Esophagus (tissue), 2 donors: ENCODE measurements around the gene GTF2E1. TPM values are rescaled to one million over a fixed set of nuclear protein-coding genes. Genes with fewer than 3 reads are reported as not detected.
"Not testable (repeated sequence)": the region's sequence is repeated elsewhere in the genome, so short reads cannot be mapped to it uniquely, and the experiment has no call there.

Experiments used
- H3K27ac ChIP-seq, 2 donors: one replicate each; pipeline ENCODE4 v1.5.1; 2013; ENCODE audit warnings: low read depth in 2 of 2, mild to moderate bottlenecking in 2 of 2, inconsistent platforms in 1 of 2, low read length in 1 of 2, moderate library complexity in 1 of 2
- H3K27me3 ChIP-seq, 2 donors: one replicate each; pipeline ENCODE4 v1.6.1; 2013; ENCODE audit warnings: low read length in 2 of 2, control low read depth in 1 of 2, mild to moderate bottlenecking in 1 of 2; ENCODE audit not compliant: insufficient read depth in 2 of 2, control insufficient read depth in 1 of 2
- H3K36me3 ChIP-seq, 2 donors: one replicate each; pipeline ENCODE4 v1.6.1; 2013; ENCODE audit warnings: low read length in 1 of 2; ENCODE audit not compliant: control insufficient read depth in 2 of 2, insufficient read depth in 2 of 2
- H3K4me1 ChIP-seq, 2 donors: one replicate each; pipeline ENCODE4 v1.6.1; 2013; ENCODE audit warnings: low read length in 1 of 2; ENCODE audit not compliant: control insufficient read depth in 2 of 2, insufficient read depth in 2 of 2
- H3K4me3 ChIP-seq, 2 donors: one replicate each; pipeline ENCODE4 v1.5.1; 2013; ENCODE audit warnings: low read length in 2 of 2, mild to moderate bottlenecking in 2 of 2, low read depth in 1 of 2, moderate library complexity in 1 of 2
- H3K9me3 ChIP-seq, 2 donors: one replicate each; pipeline ENCODE4 v1.6.1; 2013; ENCODE audit warnings: mild to moderate bottlenecking in 2 of 2, low read depth in 1 of 2, low read length in 1 of 2, moderate library complexity in 1 of 2; ENCODE audit not compliant: control insufficient read depth in 2 of 2, insufficient read depth in 1 of 2
- WGBS, 2 donors: extraction: QIAGEN DNeasy Blood & Tissue Kit; methylation state at CpG; one replicate each; pipeline ENCODE4 v1.1.7; 2013; 5-methylcytosine and 5-hydroxymethylcytosine counted together
- polyA plus RNA-seq, 2 donors: library from polyadenylated mRNA; stranded (reverse); fragments of 200-250 nt; gene quantifications; one replicate each; pipeline ENCODE4 v1.2.3, GENCODE V29; 2013
- donor health status: healthy with polysubstance abuse.
- donor health status: Bipolar disorder and iron deficiency.

The GTF2E1 gene
- polyA plus RNA-seq, 2 donors, result 3.5 to 4.1 TPM

DNA sequence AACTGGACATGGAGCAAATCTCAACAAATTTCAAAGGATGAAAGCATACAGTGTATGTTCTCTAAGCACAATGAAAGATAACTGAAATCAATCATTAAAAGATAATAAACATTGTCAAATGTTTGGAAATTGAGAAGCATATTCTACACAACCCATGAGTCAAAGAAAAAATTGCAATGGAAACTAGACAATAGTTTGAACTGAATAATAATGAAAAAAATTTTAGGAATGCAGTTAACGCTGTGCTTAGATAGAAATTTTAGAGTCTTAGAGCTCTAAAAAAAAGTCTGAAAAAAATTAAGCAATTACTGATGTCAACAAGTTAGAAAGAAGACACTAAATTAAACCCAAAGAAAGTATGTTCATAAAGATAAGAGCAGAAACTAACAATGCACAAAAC lies 15.8 kb upstream of the GTF2E1 start:
- Histone ChIP-seq H3K27me3 (no peaks in the 10 kb centered on the region), H3K4me1 (no peaks in the 10 kb centered on the region), H3K36me3 (no peaks in the 10 kb centered on the region), H3K4me3 (no peak overlapping the region), H3K27ac (no peak overlapping the region), H3K9me3 (no peaks in the 10 kb centered on the region)
- WGBS, 2 donors, result 88 to 90% methylated on average over 1 of the region's 1 CpG

DNA sequence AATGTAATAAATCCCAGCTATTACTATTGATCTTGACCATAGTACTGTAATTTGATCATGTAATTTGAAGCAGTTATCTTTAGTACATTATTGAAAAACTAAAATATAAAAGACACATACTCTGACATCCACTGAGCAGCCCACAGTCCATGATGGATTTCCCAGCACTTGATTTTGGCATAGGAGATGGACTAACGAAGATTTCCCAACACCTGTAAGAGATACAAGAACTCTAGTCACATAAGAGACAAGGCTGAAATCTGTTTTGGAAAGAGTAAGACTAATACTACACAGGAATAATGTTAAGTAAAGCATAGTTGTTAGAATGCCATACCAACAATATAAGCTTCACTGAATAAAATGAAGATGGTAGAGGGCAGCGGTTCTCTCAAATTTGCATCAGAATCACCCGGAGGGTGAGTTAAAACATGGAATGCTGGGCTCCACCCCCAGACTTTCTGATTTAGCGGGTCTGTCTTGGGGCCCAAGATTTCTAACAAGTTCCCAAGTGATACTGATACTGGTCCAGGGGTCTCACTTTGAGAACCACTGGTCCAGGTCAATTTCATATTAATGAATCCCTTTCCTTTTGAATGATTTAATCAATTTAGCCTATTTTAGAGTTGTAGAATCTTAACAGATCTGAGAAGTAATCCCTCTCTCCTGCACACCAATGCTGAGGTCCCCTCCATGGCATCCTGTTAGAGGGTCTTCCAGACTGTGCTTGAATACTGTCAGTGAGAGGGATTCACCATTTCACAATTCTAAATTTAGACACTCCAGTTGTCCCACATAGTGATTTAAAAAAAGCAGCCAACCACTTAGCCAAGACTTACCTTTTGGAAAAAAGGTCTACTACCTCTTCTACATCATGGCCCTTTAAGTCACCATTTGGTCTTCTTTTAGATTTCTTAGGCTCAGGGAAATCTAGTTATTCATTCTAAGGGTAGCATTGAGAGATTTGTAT lies 11.7 kb upstream of the GTF2E1 start:
- H3K4me1 ChIP-seq, result no peaks in the 10 kb centered on the region
- H3K36me3 ChIP-seq, result no peaks in the 10 kb centered on the region
- 91 to 92% methylated on average over 4 of the region's 4 CpGs for WGBS, 2 donors
- no peaks in the 10 kb centered on the region for H3K27me3 ChIP-seq
- H3K27ac ChIP-seq, result no peak overlapping the region
- no peak overlapping the region for H3K4me3 ChIP-seq
- H3K9me3 ChIP-seq, result no peaks in the 10 kb centered on the region

DNA sequence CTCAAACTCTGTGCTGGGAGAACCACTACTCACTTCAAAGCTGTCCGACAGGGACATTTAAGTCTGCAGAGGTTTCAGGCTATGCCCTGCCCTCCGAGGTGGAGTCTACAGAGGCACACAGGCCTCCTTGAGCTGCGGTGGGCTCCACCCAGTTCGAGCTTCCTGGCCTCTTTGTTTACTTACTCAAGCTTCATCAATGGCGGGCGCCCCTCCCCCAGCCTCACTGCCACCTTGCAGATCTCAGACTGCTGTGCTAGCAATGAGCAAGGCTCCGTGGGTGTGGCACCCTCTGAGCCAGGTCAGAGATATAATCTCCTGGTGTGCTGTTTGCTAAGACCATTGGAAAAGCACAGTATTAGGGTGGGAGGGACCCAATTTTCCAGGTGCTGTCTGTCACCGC lies 4.5 kb upstream of the GTF2E1 start:
- H3K27me3 ChIP-seq, H3K4me1 ChIP-seq, H3K27ac ChIP-seq, H3K4me3 ChIP-seq, H3K36me3 ChIP-seq, H3K9me3 ChIP-seq: not testable (repeated sequence)
- WGBS, 2 donors, result 94 to 95% methylated on average over 8 of the region's 8 CpGs

- Histone ChIP-seq H3K9me3 (no peaks in the 10 kb centered on the region), H3K4me3 (peak overlapping the region in 1 of 2 donors; percentile 100), H3K27ac (no peak overlapping the region), H3K36me3 (no peaks in the 10 kb centered on the region), H3K27me3 (no peaks in the 10 kb centered on the region), H3K4me1 (peaks cover 3 to 5% of the 10 kb centered on the region in 2 donors)
- WGBS, 2 donors, result 65 to 69% methylated on average over 3 of the region's 3 CpGs
These were observed 1.2 kb upstream of the GTF2E1 start for GRCh38 chr3:120741320-120741719.

- Histone ChIP-seq H3K9me3 (no peaks in the 10 kb centered on the region), H3K27me3 (no peaks in the 10 kb centered on the region), H3K36me3 (no peaks in the 10 kb centered on the region), H3K4me1 (peaks cover 3 to 5% of the 10 kb centered on the region in 2 donors), H3K4me3 (peak overlapping the region; percentile 89 to 100), H3K27ac (peak overlapping the region; percentile 97 to 100)
- WGBS, 2 donors, result 9 to 10% methylated on average over 10 of the region's 10 CpGs
These were observed 727 bp upstream of the GTF2E1 start for GRCh38 chr3:120741837-120742197.

DNA sequence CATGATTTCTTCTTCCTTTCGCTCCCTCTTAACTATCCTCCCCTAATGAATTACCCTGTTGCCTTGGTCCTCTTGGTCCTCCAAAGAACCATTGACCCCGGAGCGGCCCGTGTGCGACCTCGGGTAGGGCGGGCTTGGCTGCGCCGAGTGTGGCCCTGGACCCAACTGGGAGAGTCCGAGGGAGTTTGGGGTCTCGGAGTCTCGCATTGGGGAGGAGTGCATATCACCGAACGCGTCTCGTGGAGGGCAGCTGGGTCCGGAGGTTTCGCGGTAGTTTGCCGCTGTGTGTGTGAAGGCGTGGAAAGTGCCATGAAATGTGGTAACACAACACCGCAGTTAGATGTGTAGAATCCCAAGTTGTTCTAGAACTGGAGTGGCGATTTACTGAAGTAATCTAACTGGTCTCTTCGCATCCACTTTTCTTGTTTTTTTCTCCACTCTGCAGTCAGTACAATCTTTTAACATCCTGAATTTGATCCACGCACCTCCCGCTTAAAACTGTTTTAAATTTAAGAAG lies 363 bp downstream of the GTF2E1 start:
- Histone ChIP-seq H3K27me3 (no peaks in the 10 kb centered on the region), H3K27ac (peak overlapping the region; percentile 79 to 96), H3K9me3 (no peaks in the 10 kb centered on the region), H3K36me3 (no peaks in the 10 kb centered on the region), H3K4me3 (peak overlapping the region; percentile 89 to 100), H3K4me1 (peaks cover 3 to 5% of the 10 kb centered on the region in 2 donors)
- WGBS, 2 donors, result 0 to 1% methylated on average over 26 of the region's 26 CpGs

- Histone ChIP-seq H3K36me3 (no peaks in the 10 kb centered on the region), H3K4me1 (peaks cover 3 to 5% of the 10 kb centered on the region in 2 donors), H3K27ac (no peak overlapping the region), H3K9me3 (no peaks in the 10 kb centered on the region), H3K4me3 (peak overlapping the region; percentile 89 to 100), H3K27me3 (no peaks in the 10 kb centered on the region)
- WGBS, 2 donors, result 51 to 56% methylated on average over 6 of the region's 6 CpGs
These were observed 1.1 kb downstream of the GTF2E1 start for GRCh38 chr3:120743556-120744195.

- Histone ChIP-seq H3K27me3 (no peaks in the 10 kb centered on the region), H3K4me3 (no peak overlapping the region), H3K4me1 (peaks cover 3 to 5% of the 10 kb centered on the region in 2 donors), H3K36me3 (no peaks in the 10 kb centered on the region), H3K9me3 (no peaks in the 10 kb centered on the region), H3K27ac (no peak overlapping the region)
- WGBS, 2 donors, result 78 to 84% methylated on average over 3 of the region's 3 CpGs
These were observed 2.9 kb downstream of the GTF2E1 start for GRCh38 chr3:120745466-120745865.

GRCh38 chr3:120749843-120750242 lies 7.3 kb downstream of the GTF2E1 start:
- H3K4me1 ChIP-seq, result no peaks in the 10 kb centered on the region
- no peaks in the 10 kb centered on the region for H3K36me3 ChIP-seq
- no peaks in the 10 kb centered on the region for H3K27me3 ChIP-seq
- WGBS, 2 donors, result 93 to 98% methylated on average over 1 of the region's 1 CpG
- no peak overlapping the region for H3K27ac ChIP-seq
- no peaks in the 10 kb centered on the region for H3K9me3 ChIP-seq
- no peak overlapping the region for H3K4me3 ChIP-seq
